T-cell (primary cell): Measurements from ENCODE around the gene CARD8. TPM values are rescaled to one million over a fixed set of nuclear protein-coding genes. Genes with fewer than 3 reads are reported as not detected.
"Not testable (repeated sequence)": the region's sequence is repeated elsewhere in the genome, so short reads cannot be mapped to it uniquely, and the experiment has no call there.

Source experiments
- ATAC-seq, 4 experiments: fragments of 200-7000 bp in 3 of 4; fragments of 150-1000 bp in 1 of 4; cut with Tn5 transposase; replicated peaks in 1 of 4; 1 replicate in 3 of 4; 2 replicates in 1 of 4; pipeline ENCODE4 v1.10.0; 2021; ENCODE audit warnings: moderate library complexity in 3 of 4, mild to moderate bottlenecking in 2 of 4, moderate number of reproducible peaks in 1 of 4
- CTCF ChIA-PET, 2 donors: fragments of 300-600 bp; sonication (Branson Sonifier 250); formaldehyde crosslinking; loops; one replicate each; lab custom pipeline; 2022; ENCODE audit warnings: antibody characterized with exemption in 2 of 2; lab: Charles Lee
- POLR2A ChIA-PET, 2 donors: fragments of 300-600 bp; sonication (Branson Sonifier 250); formaldehyde crosslinking; loops; one replicate each; lab custom pipeline; 2022; ENCODE audit warnings: antibody characterized with exemption in 2 of 2; lab: Charles Lee
- DNase-seq, 35 experiments: peaks; one replicate each; pipeline versions ENCODE4 v3.0.0 to v3.0.0-alpha.2; 2013 to 2023
- H3K27ac ChIP-seq: one replicate; pipeline ENCODE4 v1.5.1; 2013; ENCODE audit warnings: low read length
- H3K27me3 ChIP-seq, 2 experiments: replicated peaks in 1 of 2; 1 replicate in 1 of 2; 2 replicates in 1 of 2; pipeline versions ENCODE4 v1.6.1 to v1.7.0; 2013; ENCODE audit warnings: low read length in 1 of 2, mixed read lengths in 1 of 2; ENCODE audit not compliant: control insufficient read depth in 2 of 2, insufficient read depth in 2 of 2; ENCODE audit errors: extremely low read depth in 1 of 2
- H3K36me3 ChIP-seq, 2 donors: 1 replicate in 1 of 2; 2 replicates in 1 of 2; pipeline versions ENCODE4 v1.6.1 to v1.7.0; 2013; ENCODE audit warnings: low read length in 1 of 2; ENCODE audit not compliant: control insufficient read depth in 2 of 2, insufficient read depth in 1 of 2; ENCODE audit errors: extremely low read depth in 1 of 2
- H3K4me1 ChIP-seq, 2 experiments: 1 replicate in 1 of 2; 2 replicates in 1 of 2; pipeline versions ENCODE4 v1.6.1 to v1.7.0; 2013; ENCODE audit warnings: low read length in 2 of 2, mixed read lengths in 1 of 2; ENCODE audit not compliant: insufficient read depth in 2 of 2, control insufficient read depth in 1 of 2; ENCODE audit errors: extremely low read depth in 1 of 2
- H3K4me3 ChIP-seq, 2 donors: 1 replicate in 1 of 2; 2 replicates in 1 of 2; pipeline versions ENCODE4 v1.5.1 to v1.7.0; 2013; ENCODE audit warnings: mild to moderate bottlenecking in 2 of 2, low read length in 1 of 2, moderate library complexity in 1 of 2; ENCODE audit not compliant: control insufficient read depth in 1 of 2; ENCODE audit errors: extremely low read depth in 1 of 2
- H3K9me3 ChIP-seq: 2 replicates; pipeline ENCODE4 v1.7.0; 2013
- H3K27ac Mint-ChIP-seq, 2 donors: one replicate each; pipeline ENCODE4 v1.8.0; 2020 to 2021; ENCODE audit warnings: mild to moderate bottlenecking in 2 of 2, mixed read lengths in 2 of 2
- H3K27me3 Mint-ChIP-seq, 2 donors: one replicate each; pipeline ENCODE4 v1.8.0; 2021 to 2022; ENCODE audit warnings: mixed read lengths in 2 of 2
- H3K36me3 Mint-ChIP-seq: one replicate; pipeline ENCODE4 v1.8.0; 2021; ENCODE audit warnings: mixed read lengths
- H3K4me1 Mint-ChIP-seq, 3 donors: one replicate each; pipeline ENCODE4 v1.8.0; 2020 to 2022; ENCODE audit warnings: mixed read lengths in 3 of 3, mild to moderate bottlenecking in 1 of 3
- H3K4me3 Mint-ChIP-seq, 3 donors: one replicate each; pipeline ENCODE4 v1.8.0; 2020 to 2022; ENCODE audit warnings: mild to moderate bottlenecking in 3 of 3, mixed read lengths in 3 of 3, moderate library complexity in 3 of 3
- H3K9me3 Mint-ChIP-seq, 3 donors: one replicate each; pipeline ENCODE4 v1.8.0; 2020 to 2022; ENCODE audit warnings: mixed read lengths in 3 of 3
- WGBS: methylation state at CpG from one replicate; pipeline ENCODE4 v1.1.5; 2013; ENCODE audit warnings: missing lambda C conversion rate; ENCODE audit not compliant: insufficient coverage; 5-methylcytosine and 5-hydroxymethylcytosine counted together
- total RNA-seq, 35 experiments: library from RNA in 6 of 35; stranded (reverse) in 6 of 35; fragments of 120-200 nt in 1 of 35; gene quantifications; one replicate each; pipeline versions ENCODE4 v1.2.1 to v1.2.4 and lab custom pipeline; 2013 to 2026

Gene CARD8
- total RNA-seq, 5 donors from 2014 or later (not counting 1 experiment from before 2014, with no cell fraction given): 146 to 224 (median 191) TPM

GRCh38 chr19:48248081-48248833 lies 7.5 kb downstream of the CARD8 start:
- peak overlapping the region; percentile 94 for H3K27ac ChIP-seq
- no peaks in the 10 kb centered on the region for H3K9me3 ChIP-seq
- CTCF ChIA-PET: interaction anchor here in 1 of 2 donors (2.0 kb wide), 1 partner anchor 85 kb away, joined by 15 read pairs; no protein-coding TSS in a partner anchor
- DNase-seq: peak in 1 of 35 experiments; percentile 29
- H3K36me3 ChIP-seq: peaks cover 0 to 14% of the 10 kb centered on the region in 2 donors
- H3K36me3 Mint-ChIP-seq: peaks cover 33% of the 10 kb centered on the region
- H3K4me3 ChIP-seq: peak overlapping the region; percentile 61 to 83
- no peaks in the 10 kb centered on the region for H3K27me3 ChIP-seq
- H3K4me1 Mint-ChIP-seq: peaks cover 72 to 81% (median 77%) of the 10 kb centered on the region in 3 donors
- no peak for ATAC-seq
- H3K27me3 Mint-ChIP-seq: no peaks in the 10 kb centered on the region
- POLR2A ChIA-PET: no interaction called here
- H3K27ac Mint-ChIP-seq: peak overlapping the region; percentile 91 to 95
- H3K4me3 Mint-ChIP-seq: peak overlapping the region; percentile 86 to 91 (median 87)
- no peaks in the 10 kb centered on the region for H3K9me3 Mint-ChIP-seq
- 20% methylated on average over 3 of the region's 7 CpGs for WGBS
- H3K4me1 ChIP-seq: peaks cover 27 to 50% of the 10 kb centered on the region in 2 experiments

- Histone ChIP-seq H3K4me3 (no peak overlapping the region), H3K9me3 (no peaks in the 10 kb centered on the region), H3K4me1 (peaks cover 27 to 43% of the 10 kb centered on the region in 2 experiments), H3K27ac (peak overlapping the region; percentile 94), H3K27me3 (no peaks in the 10 kb centered on the region), H3K36me3 (peaks cover 0 to 15% of the 10 kb centered on the region in 2 donors)
- whole genome bisulfite sequencing: no CpG with 5 or more reads among the region's 3 CpGs
- DNase-seq (no peak), ATAC-seq (no peak)
- Mint-ChIP-seq H3K4me1 (peaks cover 68 to 76% (median 70%) of the 10 kb centered on the region in 3 donors), H3K4me3 (peak overlapping the region; percentile 31 to 41 (median 33)), H3K27ac (peak overlapping the region; percentile 52 to 65), H3K9me3 (no peaks in the 10 kb centered on the region), H3K27me3 (no peaks in the 10 kb centered on the region), H3K36me3 (peaks cover 34% of the 10 kb centered on the region)
- ChIA-PET CTCF (no interaction called here), POLR2A (no interaction called here)
Observed at GRCh38 chr19:48247212-48247611, 8.5 kb downstream of the CARD8 start.

- H3K4me3 ChIP-seq: no peak overlapping the region
- peaks cover 59 to 74% (median 68%) of the 10 kb centered on the region in 3 donors for H3K4me1 Mint-ChIP-seq
- H3K4me1 ChIP-seq: peaks cover 27 to 37% of the 10 kb centered on the region in 2 experiments
- no peak for ATAC-seq
- H3K27me3 ChIP-seq: no peaks in the 10 kb centered on the region
- peak overlapping the region; percentile 15 for H3K27ac ChIP-seq
- peaks cover 35% of the 10 kb centered on the region for H3K36me3 Mint-ChIP-seq
- no peaks in the 10 kb centered on the region for H3K9me3 ChIP-seq
- ChIA-PET POLR2A (no interaction called here), CTCF (interaction anchor here in 1 of 2 donors (0.9 to 2.2 kb wide), 2 partner anchors 10 to 12 kb away, joined by 3 to 12 read pairs; partner anchors contain the start of gene CARD8)
- no peak for DNase-seq
- no peaks in the 10 kb centered on the region for H3K27me3 Mint-ChIP-seq
- H3K4me3 Mint-ChIP-seq: peak overlapping the region; percentile 34 to 50 (median 41)
- 90% methylated on average over 2 of the region's 5 CpGs for WGBS
- peaks cover 0 to 21% of the 10 kb centered on the region in 2 donors for H3K36me3 ChIP-seq
- H3K9me3 Mint-ChIP-seq: no peaks in the 10 kb centered on the region
- peak overlapping the region; percentile 65 to 75 for H3K27ac Mint-ChIP-seq
Observed at GRCh38 chr19:48246101-48246500, 9.6 kb downstream of the CARD8 start.

- peak overlapping the region; percentile 58 to 80 (median 66) for H3K4me3 Mint-ChIP-seq
- peak overlapping the region; percentile 89 to 90 for H3K27ac Mint-ChIP-seq
- 0% methylated on average over 3 of the region's 5 CpGs for WGBS
- peaks cover 50 to 61% (median 53%) of the 10 kb centered on the region in 3 donors for H3K4me1 Mint-ChIP-seq
- Histone ChIP-seq H3K27ac (peak overlapping the region; percentile 78), H3K9me3 (no peaks in the 10 kb centered on the region), H3K27me3 (no peaks in the 10 kb centered on the region), H3K36me3 (peaks cover 0 to 31% of the 10 kb centered on the region in 2 donors), H3K4me3 (peak overlapping the region in 1 of 2 donors; percentile 10), H3K4me1 (peaks cover 22 to 27% of the 10 kb centered on the region in 2 experiments)
- ATAC-seq (peak; percentile 96 to 99 (median 98)), DNase-seq (peak in 27 of 35 experiments; percentile 2 to 69 (median 32))
- CTCF ChIA-PET: interaction anchor here in 1 of 2 donors (0.6 to 2.2 kb wide), 4 partner anchors 11 to 47 kb away, joined by 4 to 12 read pairs (median 6); partner anchors contain the start of gene CARD8
- peaks cover 49% of the 10 kb centered on the region for H3K36me3 Mint-ChIP-seq
- H3K27me3 Mint-ChIP-seq: no peaks in the 10 kb centered on the region
- H3K9me3 Mint-ChIP-seq: no peaks in the 10 kb centered on the region
- POLR2A ChIA-PET: no interaction called here
Observed at GRCh38 chr19:48244281-48244680, 11.4 kb downstream of the CARD8 start.

GRCh38 chr19:48241771-48242170 lies 13.9 kb downstream of the CARD8 start:
- H3K4me3 Mint-ChIP-seq, H3K9me3 Mint-ChIP-seq, POLR2A ChIA-PET: not testable (repeated sequence)

GRCh38 chr19:48239582-48240141 lies 16.1 kb downstream of the CARD8 start:
- H3K36me3 ChIP-seq: peaks cover 11 to 48% of the 10 kb centered on the region in 2 donors
- no peak for ATAC-seq
- H3K4me1 Mint-ChIP-seq: peaks cover 23 to 35% (median 34%) of the 10 kb centered on the region in 3 donors
- no peaks in the 10 kb centered on the region for H3K9me3 Mint-ChIP-seq
- no peak overlapping the region for H3K4me3 Mint-ChIP-seq
- ChIA-PET POLR2A (interaction anchor here in 1 of 2 donors (0.6 kb wide), 1 partner anchor 35 kb away, joined by 5 read pairs; no protein-coding TSS in a partner anchor), CTCF (interaction anchor here in 1 of 2 donors (0.9 to 1.4 kb wide), 2 partner anchors 13 to 34 kb away, joined by 3 to 4 read pairs; no protein-coding TSS in a partner anchor)
- no peaks in the 10 kb centered on the region for H3K27me3 Mint-ChIP-seq
- H3K4me3 ChIP-seq: no peak overlapping the region
- H3K27ac Mint-ChIP-seq: peak overlapping the region; percentile 22 to 43
- H3K27me3 ChIP-seq: no peaks in the 10 kb centered on the region
- 86% methylated on average over 4 of the region's 9 CpGs for WGBS
- H3K4me1 ChIP-seq: peaks cover under 1 to 4% of the 10 kb centered on the region in 2 experiments
- H3K36me3 Mint-ChIP-seq: peaks cover 48% of the 10 kb centered on the region
- DNase-seq: no peak
- no peaks in the 10 kb centered on the region for H3K9me3 ChIP-seq
- H3K27ac ChIP-seq: no peak overlapping the region

More at GRCh38 chr19:48241771-48242170, 13.9 kb downstream of the CARD8 start:
- ATAC-seq, H3K27me3 ChIP-seq, H3K27ac ChIP-seq, H3K27me3 Mint-ChIP-seq, H3K4me3 ChIP-seq, DNase-seq, CTCF ChIA-PET, H3K9me3 ChIP-seq: not testable (repeated sequence)
- H3K4me1 Mint-ChIP-seq: peaks cover 37 to 49% (median 46%) of the 10 kb centered on the region in 3 donors
- WGBS: no CpG with 5 or more reads among the region's 6 CpGs
- Histone ChIP-seq H3K4me1 (peaks cover 16 to 18% of the 10 kb centered on the region in 2 experiments), H3K36me3 (peaks cover 5 to 45% of the 10 kb centered on the region in 2 donors)
- peak overlapping the region in 1 of 2 donors; percentile 8 for H3K27ac Mint-ChIP-seq
- H3K36me3 Mint-ChIP-seq: peaks cover 51% of the 10 kb centered on the region
